GM21529 (cell line): ENCODE measurements around the gene CD4.

Experiments
- ATAC-seq: cut with Tn5 transposase; IDR thresholded peaks from one replicate; pipeline ENCODE4 v1.9.1; 2021; ENCODE audit not compliant: unreplicated experiment

The CD4 gene

GRCh38 chr12:6827437-6827911 lies 38.1 kb downstream of the CD4 start:
- no peak for ATAC-seq

GRCh38 chr12:6827982-6828780 lies 38.9 kb downstream of the CD4 start, which contains the start of gene P3H3:
Gene P3H3 (plus strand): TSS chr12:6828407. CDS start chr12:6828441, 34 bp downstream.
- ATAC-seq: no peak

GRCh38 chr12:6828781-6829535 lies 39.6 kb downstream of the CD4 start:
- no peak for ATAC-seq

- ATAC-seq: no peak
Measured at GRCh38 chr12:6829536-6830220, 40.4 kb downstream of the CD4 start.

- ATAC-seq: no peak
Measured at GRCh38 chr12:6830286-6830890, 41.1 kb downstream of the CD4 start.

GRCh38 chr12:6830999-6831398 lies 41.7 kb downstream of the CD4 start:
- no peak for ATAC-seq

GRCh38 chr12:6831450-6831995 lies 42.2 kb downstream of the CD4 start:
- no peak for ATAC-seq

GRCh38 chr12:6832125-6832524 lies 42.8 kb downstream of the CD4 start:
- no peak for ATAC-seq

- no peak for ATAC-seq
Measured at GRCh38 chr12:6833189-6833890, 44.0 kb downstream of the CD4 start.

- no peak for ATAC-seq
Measured at GRCh38 chr12:6834254-6834653, 44.9 kb downstream of the CD4 start.

GRCh38 chr12:6834873-6835272 lies 45.5 kb downstream of the CD4 start:
- ATAC-seq: no peak

GRCh38 chr12:6836851-6837250 lies 47.5 kb downstream of the CD4 start:
- no peak for ATAC-seq

- ATAC-seq: no peak
Measured at GRCh38 chr12:6837370-6838060, 48.2 kb downstream of the CD4 start.

GRCh38 chr12:6838854-6839253 lies 49.5 kb downstream of the CD4 start:
- ATAC-seq: no peak

GRCh38 chr12:6839482-6840201 lies 50.3 kb downstream of the CD4 start:
- ATAC-seq: peak; percentile 85

GRCh38 chr12:6840330-6840729 lies 51.0 kb downstream of the CD4 start:
- ATAC-seq: no peak

- no peak for ATAC-seq
Measured at GRCh38 chr12:6840761-6841515, 51.6 kb downstream of the CD4 start, which contains the start of gene GNB3. Gene GNB3 (plus strand): TSS chr12:6840925. CDS start chr12:6841288, 363 bp downstream.

- ATAC-seq: no peak
Measured at GRCh38 chr12:6842075-6842474, 52.7 kb downstream of the CD4 start.
